Measurements from ENCODE around the gene SFXN4. TPM values are rescaled to one million over a fixed set of nuclear protein-coding genes. Genes with fewer than 3 reads are reported as not detected.

The SFXN4 gene
- total and polyA plus RNA-seq, 2 experiments from 2014 or later: 18.6 to 22.3 TPM

DNA sequence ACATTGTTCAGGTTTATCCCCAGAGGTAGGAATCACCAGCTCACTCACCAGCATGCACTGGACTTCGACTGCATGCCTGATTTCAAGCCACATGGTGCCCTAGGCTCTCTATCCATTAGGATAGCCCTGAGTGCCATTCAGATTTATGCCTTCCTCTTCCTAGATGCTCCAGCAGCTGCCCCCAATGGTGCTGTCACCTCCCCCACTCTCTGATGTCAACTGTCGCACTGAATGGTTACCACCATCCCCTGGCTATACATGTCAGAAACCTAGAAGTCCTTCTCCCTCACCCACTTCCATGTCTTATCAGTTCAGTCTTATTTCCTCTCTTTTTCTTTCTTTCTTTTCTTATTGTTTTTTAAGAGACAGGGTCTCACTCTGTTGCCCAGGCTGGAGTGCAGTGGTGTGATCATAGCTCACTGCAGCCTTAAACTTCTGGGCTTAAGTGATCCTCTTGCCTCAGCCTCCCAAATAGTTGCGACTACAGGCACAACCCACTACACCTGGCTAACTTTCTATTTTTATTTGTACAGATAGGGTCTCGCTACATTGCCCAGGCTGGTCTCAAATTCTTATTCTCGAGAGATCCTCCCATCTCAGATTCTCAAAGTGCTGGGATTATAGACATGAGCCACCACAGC, 2.9 kb downstream of the SFXN4 start (continued):
- TF ChIP-seq, protein P1, sequence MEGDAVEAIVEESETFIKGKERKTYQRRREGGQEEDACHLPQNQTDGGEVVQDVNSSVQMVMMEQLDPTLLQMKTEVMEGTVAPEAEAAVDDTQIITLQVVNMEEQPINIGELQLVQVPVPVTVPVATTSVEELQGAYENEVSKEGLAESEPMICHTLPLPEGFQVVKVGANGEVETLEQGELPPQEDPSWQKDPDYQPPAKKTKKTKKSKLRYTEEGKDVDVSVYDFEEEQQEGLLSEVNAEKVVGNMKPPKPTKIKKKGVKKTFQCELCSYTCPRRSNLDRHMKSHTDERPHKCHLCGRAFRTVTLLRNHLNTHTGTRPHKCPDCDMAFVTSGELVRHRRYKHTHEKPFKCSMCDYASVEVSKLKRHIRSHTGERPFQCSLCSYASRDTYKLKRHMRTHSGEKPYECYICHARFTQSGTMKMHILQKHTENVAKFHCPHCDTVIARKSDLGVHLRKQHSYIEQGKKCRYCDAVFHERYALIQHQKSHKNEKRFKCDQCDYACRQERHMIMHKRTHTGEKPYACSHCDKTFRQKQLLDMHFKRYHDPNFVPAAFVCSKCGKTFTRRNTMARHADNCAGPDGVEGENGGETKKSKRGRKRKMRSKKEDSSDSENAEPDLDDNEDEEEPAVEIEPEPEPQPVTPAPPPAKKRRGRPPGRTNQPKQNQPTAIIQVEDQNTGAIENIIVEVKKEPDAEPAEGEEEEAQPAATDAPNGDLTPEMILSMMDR (conservative IDR thresholded peaks at IDR 0.05; ENCODE audit: low read depth in 2 of 2): no peak
- TF ChIP-seq ZNF331 (CRISPR knock-in tag; IDR thresholded peaks at IDR 0.05; ENCODE audit: low read depth): no peak
- TF ChIP-seq ZNF114 (CRISPR knock-in tag; IDR thresholded peaks at IDR 0.05): no peak

DNA sequence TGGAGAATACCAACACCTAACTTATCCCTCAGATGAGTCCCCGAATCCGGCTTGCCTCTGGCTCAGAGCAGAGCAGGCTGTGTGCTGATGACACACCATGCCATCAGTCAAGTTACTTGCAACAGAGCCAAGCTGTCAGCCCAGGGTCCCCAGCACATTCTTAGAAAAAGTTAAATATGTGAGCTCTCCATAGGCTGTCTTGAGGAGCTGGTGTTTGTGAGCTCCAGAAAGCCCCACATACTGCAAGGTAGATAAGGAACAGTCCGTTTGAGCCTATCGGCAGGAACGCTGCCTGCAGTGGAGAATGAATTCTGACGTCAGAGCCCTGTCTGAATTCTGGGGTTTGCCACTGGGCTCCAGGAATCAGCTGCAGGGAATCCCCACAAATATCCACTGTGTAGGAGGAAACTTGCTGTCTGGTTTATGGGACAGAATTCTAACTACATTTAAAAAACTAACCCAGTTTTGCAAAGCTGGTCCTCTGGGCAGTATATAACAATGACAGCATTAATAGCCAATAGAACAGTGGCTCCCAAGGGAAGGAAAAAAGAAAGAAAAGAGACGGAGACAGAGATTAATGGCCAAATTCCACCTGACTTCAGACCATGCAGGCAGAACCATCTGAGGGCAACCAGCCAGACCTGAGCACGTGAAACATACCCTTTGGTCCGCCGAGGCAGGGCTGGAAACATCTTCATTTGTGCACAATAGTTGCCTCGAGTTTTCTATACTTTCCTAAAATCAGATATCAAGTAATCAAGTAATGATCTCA, 3.6 kb downstream of the SFXN4 start:
- no peaks in the 10 kb centered on the region for H3K27me3 ChIP-seq (ENCODE audit: insufficient read depth)
- peaks cover 11% of the 10 kb centered on the region for H3K27me3 Mint-ChIP-seq (ENCODE audit: insufficient read depth, low read depth, poor library complexity)
- H3K27ac Mint-ChIP-seq: no peak overlapping the region; the same call in 1 of the 2 replicates
- H4K20me1 ChIP-seq (replicated peaks; ENCODE audit: insufficient read depth): no peaks in the 10 kb centered on the region
- DNase-seq (ENCODE audit: low spot score): no peak
- ATAC-seq: no peak
- H3K9me2 ChIP-seq (ENCODE audit: insufficient read depth): no peaks in the 10 kb centered on the region
- H3K79me2 ChIP-seq (replicated peaks; ENCODE audit: insufficient read depth): peaks cover 4% of the 10 kb centered on the region
- H3K27ac ChIP-seq (ENCODE audit: low read depth): no peak overlapping the region
- no peak overlapping the region for H3K4me3 Mint-ChIP-seq
- H3K36me3 Mint-ChIP-seq (ENCODE audit: low read depth): peaks cover 28% of the 10 kb centered on the region
- H3K4me3 ChIP-seq: no peak overlapping the region
- H3K36me3 ChIP-seq (ENCODE audit: insufficient read depth): no peaks in the 10 kb centered on the region
- H3K9me3 Mint-ChIP-seq: no peaks in the 10 kb centered on the region; the same call in 2 of the 3 replicates
- H3K4me1 Mint-ChIP-seq: peaks cover 8% of the 10 kb centered on the region
- TF ChIP-seq, protein P1 (conservative IDR thresholded peaks at IDR 0.05; ENCODE audit: low read depth in 2 of 2): no peak
- TF ChIP-seq EZH2phosphoT487 (IDR thresholded peaks at IDR 0.05; ENCODE audit: unreplicated experiment) (no peak), STAT1 (IDR thresholded peaks at IDR 0.05; ENCODE audit: unreplicated experiment) (no peak)
- TF ChIP-seq, protein P2, sequence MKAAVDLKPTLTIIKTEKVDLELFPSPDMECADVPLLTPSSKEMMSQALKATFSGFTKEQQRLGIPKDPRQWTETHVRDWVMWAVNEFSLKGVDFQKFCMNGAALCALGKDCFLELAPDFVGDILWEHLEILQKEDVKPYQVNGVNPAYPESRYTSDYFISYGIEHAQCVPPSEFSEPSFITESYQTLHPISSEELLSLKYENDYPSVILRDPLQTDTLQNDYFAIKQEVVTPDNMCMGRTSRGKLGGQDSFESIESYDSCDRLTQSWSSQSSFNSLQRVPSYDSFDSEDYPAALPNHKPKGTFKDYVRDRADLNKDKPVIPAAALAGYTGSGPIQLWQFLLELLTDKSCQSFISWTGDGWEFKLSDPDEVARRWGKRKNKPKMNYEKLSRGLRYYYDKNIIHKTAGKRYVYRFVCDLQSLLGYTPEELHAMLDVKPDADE (IDR thresholded peaks at IDR 0.05): no peak
- TF ChIP-seq, protein P3, sequence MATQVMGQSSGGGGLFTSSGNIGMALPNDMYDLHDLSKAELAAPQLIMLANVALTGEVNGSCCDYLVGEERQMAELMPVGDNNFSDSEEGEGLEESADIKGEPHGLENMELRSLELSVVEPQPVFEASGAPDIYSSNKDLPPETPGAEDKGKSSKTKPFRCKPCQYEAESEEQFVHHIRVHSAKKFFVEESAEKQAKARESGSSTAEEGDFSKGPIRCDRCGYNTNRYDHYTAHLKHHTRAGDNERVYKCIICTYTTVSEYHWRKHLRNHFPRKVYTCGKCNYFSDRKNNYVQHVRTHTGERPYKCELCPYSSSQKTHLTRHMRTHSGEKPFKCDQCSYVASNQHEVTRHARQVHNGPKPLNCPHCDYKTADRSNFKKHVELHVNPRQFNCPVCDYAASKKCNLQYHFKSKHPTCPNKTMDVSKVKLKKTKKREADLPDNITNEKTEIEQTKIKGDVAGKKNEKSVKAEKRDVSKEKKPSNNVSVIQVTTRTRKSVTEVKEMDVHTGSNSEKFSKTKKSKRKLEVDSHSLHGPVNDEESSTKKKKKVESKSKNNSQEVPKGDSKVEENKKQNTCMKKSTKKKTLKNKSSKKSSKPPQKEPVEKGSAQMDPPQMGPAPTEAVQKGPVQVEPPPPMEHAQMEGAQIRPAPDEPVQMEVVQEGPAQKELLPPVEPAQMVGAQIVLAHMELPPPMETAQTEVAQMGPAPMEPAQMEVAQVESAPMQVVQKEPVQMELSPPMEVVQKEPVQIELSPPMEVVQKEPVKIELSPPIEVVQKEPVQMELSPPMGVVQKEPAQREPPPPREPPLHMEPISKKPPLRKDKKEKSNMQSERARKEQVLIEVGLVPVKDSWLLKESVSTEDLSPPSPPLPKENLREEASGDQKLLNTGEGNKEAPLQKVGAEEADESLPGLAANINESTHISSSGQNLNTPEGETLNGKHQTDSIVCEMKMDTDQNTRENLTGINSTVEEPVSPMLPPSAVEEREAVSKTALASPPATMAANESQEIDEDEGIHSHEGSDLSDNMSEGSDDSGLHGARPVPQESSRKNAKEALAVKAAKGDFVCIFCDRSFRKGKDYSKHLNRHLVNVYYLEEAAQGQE (IDR thresholded peaks at IDR 0.05; ENCODE audit: unreplicated experiment): no peak
- no peak overlapping the region for H3K4me2 ChIP-seq
- H3K4me1 ChIP-seq (ENCODE audit: insufficient read depth): peaks cover 13% of the 10 kb centered on the region
- H3F3A ChIP-seq (replicated peaks; ENCODE audit: low read depth): peaks cover 11% of the 10 kb centered on the region; the same call in 1 of the 2 replicates
- no peak overlapping the region for H2AFZ ChIP-seq
